ENCODE data around the gene ACCSL.

The ACCSL gene

DNA sequence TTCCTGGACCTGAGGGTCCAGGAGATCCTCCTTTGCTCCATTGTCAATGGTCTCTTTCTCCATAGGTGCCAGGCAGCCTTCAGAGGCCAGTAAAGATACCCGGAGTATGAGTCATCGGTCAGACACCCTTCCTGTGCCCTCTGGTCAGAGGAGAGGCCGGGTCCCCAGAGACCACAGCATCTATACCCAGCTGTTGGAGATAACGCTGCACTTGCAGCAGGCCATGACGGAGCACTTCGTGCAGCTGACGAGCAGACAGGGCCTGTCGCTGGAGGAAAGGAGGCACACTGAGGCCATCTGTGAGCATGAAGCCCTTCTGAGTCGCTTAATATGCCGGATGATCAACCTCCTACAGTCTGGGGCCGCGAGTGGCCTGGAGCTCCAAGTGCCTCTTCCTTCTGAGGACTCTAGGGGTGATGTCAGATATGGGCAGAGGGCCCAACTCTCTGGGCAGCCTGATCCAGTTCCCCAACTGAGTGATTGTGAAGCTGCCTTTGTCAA lies at the start of gene ACCSL:
Gene ACCSL, plus strand, starts transcription at position 51 of the 501 bp plus-strand sequence. Its CDS starts 56 bp downstream, at position 107.
- no peak for DNase-seq

DNA sequence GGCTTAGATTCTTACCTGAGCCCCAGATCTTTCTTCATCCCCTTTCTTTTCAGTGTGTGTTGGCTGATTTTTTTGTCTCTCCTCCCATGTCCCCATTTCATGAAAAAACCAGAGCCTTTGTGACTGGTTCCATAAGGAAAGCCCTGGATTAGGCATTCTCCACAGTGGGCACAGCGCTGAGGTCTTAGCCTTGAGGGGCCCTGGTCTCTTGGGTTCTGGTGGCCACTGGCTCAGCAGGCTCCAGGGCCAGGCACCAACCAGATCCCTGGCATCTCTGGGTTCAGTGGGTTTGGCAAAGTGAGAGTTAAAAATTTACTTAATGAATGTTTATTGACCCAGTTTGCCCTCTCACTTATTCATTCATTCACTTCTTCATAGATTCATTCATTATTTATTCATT lies 49.5 kb upstream of the ACCSL start:
- no peak for DNase-seq

DNA sequence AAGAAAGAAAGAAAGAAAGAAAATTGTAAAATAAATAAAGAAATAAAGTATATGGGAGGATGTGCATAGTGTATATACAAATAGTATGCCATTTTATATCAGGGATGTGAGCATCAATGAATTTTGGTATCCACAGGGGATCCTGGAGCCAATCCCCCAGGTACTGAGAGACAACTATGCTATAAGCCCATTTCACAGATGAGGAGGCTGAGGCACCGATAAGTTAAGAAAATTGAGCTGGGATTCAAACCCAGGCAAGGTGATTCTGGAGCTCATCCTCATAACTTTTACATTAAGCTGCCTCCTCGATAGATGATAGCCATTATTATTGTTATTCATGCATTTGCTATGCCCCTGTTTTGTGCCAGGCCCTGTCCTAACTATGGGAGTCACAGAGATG lies 47.0 kb upstream of the ACCSL start:
- no peak for DNase-seq

DNA sequence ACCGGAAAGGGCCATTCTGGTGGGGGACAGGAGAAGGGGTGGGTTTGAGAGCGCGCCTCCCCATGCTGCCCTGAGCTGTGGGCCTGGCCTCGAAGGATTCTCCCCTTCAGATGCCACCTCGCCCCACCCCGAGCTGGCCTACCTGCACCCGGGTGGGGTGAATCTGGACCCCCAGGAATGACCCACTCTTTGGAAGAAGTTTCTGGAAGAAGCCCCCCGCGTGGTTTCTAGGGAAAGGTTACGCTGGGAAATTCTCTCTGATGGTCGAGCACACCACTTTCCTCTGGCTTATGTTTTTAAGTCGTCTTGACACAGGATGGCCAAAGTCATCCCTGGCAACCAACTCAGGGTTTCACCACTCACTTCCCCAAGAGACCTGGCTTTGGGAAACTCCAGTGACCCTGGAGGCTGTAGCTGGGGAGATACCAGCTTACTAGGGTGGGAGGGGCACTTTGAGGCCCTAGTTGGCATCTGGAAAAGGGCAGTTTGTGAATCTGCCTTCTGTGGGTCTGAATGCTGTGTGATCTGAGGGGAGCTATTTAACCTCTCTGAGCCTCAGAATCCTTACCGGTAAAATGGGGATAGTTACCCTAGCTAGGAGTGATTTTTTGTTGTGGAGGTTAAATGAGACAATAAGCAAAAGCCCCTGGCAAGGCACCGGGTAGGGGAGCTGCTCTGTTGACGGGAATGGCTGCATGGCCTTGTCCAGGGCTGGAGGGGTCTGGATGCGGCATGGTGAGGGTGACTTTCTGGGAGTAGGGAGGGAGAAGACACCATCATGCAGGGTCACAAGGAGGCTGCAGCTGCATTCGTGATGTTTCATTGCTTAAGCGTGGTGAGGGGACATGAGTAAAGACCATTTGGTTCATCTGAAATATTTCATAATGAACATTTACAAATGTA lies 45.3 kb upstream of the ACCSL start:
- DNase-seq: no peak

DNA sequence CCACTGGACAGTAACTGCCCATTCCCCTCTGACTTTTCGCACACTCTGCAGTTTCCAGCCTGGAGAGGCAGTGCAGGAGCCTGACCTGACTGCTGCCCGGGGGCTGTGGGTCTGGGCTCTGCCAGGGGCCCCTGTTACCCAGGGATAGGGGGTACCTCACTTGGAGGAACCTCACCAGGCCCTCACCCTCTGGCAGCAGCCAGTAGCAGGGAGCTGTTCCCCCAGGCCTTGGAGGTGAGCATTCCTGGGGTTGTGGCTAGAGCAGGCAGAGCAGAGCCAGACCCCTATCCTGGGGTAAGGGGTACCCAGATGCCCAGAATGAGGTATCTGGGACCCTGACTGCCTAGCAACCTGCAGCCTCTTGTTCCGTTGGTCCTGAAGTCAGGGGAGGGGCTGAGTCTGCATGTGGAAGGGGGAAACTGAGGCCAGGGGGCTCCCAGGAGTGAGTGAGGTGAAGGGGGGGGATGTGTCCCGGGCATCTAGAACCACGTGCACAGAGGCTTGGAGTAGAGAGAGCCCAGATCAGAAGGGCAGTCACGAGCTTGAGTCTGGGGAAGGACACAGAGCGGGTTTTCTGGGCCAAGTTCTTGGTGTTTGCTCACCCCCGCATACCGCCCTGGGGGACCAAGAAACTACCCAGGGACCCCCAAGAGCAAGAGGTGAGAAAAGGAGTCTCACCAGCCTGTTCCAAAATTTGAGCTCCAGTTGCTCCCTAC lies 43.9 kb upstream of the ACCSL start:
- DNase-seq: no peak

DNA sequence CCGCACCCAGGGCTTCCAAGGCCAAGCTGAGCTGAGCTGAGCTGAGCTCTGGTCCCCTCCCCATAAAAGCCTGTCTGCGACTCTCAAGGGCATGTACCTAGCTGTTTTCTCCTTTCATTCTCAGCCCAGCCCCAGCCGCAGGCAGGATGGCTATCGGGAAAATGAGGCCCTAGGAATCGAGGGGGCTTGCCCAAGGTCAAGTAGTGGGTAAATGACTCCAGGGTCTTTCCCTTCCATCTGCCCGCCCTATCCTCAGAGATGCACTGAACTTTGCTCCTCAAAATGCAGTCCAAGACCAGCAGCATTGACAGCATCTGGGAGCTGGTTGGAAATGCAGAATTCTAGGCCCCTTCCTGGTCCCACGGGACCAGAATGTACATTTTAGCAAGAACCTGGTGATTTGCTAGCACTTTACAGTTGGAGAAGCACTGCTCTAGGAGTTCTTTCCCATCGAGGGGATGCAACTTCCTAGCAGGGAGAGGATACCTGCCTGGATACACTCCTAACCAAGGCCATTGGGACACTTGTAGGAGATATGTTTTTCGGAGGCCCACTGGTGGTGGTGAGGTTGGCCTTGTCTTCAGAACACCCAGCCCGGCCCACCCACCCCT lies 43.2 kb upstream of the ACCSL start:
- DNase-seq: no peak

DNA sequence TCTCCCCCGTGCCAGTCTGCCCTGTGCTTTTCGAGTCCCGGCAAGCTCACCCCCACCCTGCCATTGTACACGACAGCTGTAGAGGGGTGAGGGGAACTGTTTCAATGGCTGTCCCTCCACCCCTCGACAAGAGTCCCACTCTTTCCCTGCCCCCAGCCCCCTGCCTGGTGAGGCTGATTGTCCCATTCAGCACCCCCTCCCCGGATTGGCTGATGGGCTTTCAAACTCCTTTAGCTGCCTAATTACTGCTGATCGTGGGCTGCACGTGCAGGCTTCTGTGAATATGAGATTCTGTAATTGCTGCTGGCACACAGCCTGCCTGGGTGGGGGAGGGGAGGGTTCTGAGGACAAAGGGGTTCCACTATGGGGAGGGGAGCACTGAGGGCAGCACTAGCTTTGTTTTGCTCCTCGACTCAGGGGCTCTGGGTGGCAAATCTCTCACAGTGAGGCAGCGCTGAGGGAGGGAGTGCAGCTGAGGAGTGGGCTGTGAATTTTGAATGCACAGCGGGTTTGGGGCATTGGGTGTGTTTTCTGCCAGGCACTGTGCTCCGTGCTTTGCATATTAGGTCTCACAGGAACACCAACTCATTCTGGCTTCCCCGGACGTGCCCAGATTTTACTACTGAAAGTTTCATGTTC lies 42.6 kb upstream of the ACCSL start:
- no peak for DNase-seq

DNA sequence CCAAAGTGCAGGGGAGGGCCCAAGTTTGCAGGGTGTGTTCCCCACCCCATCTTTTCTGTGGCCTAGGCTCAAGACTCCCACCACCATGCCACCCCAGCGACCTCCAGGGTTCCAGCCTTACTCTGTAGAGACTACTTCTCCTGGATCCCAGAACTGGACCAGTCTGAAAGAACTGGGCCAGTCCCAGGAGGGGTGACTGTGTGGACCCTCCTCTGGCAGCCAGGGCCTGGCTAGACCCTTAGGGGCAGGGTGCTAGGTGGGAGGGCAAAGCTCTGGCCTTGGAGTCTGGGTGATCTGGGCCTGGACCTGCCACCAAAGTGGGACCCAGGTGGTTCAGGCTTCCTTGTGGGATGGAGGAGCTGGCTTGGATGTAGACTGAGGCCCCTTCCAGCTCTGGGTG lies 41.8 kb upstream of the ACCSL start:
- DNase-seq: no peak

DNA sequence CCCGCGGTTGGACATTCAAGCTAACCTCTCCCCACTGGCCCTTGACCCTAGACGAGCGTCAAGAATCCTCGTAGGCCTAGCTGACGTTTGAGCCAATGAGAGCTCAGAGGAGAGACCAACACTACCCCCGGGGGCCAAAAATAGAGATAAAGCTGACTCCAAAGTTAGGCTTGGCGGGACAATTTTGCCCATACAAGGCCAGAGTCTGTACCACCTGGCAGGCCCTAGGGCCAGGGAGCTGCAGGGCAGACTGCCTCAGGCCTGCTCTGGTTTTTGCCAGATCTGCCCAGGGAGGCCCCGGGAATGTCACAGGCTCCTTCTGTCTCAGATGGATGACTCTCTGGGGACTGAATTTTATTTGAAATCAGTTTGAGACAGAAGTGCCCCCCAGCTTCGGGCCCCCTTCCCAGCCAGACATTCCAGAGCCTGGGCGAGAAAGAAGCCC lies 40.8 kb upstream of the ACCSL start:
- no peak for DNase-seq

DNA sequence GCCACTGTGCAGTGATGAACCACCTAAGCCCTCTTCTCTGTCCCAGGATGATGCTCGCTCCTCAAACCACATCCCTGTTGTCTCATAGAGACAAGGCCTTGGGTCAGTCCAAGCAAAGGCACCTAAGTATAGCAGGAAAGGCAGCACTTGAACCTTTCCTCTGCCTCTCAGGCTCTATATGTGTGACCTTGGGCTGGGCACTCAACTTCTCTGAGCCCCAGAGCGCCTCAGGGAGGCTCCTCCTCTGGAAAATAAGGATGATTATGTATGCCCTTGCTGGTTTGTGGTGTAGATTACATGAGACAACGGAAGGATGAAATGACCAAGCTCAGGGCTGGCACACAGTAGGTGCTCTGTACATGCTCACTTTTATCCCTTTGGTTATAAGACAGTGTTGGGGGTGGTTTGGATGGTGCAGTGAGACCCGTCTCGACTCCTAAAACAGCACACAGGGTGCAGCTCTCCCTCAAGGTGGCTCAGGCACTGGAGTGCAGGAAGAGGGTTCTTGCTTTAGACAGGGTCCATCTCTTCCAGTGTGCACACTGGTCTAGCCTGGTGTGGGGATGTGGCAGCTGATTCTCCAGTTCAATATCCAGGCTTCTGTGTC lies 40.2 kb upstream of the ACCSL start:
- DNase-seq: no peak

DNA sequence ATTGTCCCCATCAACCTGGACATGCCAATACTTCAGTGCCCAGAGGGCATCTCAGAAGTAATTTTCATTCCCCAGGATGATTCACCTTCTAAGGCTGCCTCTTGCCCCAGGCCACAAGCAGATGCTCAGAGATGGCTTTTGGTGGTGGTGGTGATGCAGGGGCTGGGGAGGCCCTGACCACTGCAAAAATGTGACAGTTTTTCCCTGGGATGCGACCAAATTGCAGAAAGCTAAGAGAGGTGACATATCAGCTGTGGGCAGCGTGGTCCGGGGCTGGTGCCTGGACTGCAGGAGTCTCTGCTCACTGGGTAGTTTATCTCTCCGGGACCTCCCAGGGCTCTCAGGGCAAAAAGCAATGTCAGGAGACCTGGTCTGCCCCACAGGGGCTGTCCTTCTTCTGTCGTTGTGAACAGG lies 39.7 kb upstream of the ACCSL start:
- DNase-seq: no peak

DNA sequence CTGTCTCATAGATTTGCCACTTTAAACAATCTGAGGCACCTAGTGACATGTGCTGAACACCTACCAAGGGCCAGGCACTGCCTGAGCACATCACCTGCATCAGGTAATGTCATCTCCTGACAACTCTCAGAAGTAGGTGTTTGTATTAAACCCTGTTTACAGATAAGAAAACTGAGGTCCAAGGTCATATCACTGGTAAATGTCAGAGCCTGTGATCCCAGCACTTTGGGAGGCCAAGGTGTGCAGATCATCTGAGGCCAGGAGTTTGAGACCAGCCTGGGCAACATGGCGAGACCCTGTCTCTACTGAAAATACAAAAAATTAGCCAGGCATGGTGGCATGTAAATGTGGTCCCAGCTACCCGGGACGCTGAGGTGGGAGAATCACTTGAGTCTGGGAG lies 39.1 kb upstream of the ACCSL start:
- no peak for DNase-seq

DNA sequence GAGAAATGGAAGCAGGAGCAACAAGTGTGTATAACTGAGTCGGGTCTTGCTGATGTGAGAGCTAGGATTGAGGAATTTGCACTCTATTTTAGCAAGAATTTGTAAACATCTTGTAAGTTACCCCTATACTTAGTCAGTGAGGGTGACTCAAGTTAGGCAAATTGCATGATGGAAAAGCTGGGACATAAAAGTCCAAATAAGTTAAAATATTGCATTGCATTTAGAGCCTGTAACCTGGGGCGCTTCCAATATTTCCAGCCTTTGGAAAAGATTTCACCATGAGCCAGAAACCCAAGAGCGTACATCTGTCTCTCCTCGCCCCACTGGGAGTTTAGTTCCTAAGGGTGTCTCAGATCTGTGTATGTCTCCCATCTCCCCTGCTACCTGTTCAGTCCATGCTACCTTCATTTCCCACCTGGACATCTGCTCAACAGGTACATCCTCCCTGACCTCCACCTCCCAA lies 37.0 kb upstream of the ACCSL start:
- DNase-seq: no peak

DNA sequence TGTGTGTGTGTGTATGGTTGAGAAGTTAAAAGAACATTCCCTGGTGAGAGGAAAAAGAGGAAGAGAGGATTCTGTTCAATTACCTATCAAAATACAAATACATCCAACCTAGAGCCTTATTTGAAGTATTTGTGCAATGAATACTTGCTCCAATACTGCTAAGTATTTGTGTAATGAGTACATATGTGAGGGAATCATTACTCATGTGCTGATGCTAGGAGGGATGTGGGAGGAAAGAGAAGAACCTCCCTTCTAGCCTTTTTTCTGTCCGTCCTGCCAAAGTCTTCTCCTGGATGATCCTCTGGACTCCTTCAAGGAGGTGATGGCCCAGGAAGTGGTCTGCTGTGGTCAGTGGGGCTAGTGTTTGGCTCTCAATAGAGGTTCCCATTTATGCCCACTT lies 36.0 kb upstream of the ACCSL start:
- no peak for DNase-seq

DNA sequence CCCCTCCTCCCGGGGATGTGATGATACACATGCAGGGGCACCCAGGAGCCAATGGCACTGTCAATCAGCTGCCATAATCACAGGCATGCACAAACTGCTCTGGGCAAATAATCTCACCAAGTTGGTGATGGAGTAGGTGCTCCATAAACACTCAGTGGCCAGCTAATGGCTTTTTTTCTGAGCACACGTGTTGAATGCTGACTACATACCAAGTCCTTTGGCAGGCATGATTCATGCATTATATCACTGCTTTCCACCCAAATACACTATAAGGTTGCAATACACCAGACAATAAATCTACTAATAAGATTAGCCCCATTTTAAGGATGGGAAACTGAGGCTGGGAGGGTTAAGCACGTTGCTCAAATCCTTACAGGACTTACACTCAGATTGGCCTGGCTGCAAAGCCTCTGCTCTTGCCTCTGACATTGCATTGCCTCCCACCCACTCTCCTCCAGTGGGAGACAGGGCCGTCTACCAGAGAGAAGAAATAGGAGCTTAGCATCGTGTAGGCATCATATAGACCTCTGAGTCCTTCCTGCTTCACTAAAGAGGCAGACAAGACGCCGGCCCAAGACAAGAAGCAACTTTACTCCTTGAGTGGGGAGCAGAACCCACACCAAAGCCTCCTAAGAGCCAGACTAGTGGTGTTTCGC lies 32.7 kb upstream of the ACCSL start:
- DNase-seq: no peak

DNA sequence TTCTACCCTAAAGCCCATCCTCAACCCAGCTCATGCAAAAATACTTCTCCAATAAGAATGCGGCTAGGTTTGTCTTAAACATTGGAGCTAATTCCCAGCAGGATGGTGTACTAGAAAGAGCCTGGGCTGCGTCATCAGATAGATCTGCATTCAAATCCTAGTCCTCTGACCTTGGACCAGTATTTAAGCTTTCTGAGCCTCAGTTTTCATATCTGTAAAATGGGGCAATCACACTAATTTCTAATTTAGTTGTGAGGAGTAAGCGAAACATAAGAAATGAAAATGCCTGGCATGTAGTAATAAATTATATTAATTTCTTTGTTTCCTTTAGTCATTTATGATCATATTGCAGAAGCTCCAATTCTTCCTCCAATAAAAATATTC lies 32.2 kb upstream of the ACCSL start:
- DNase-seq: no peak

DNA sequence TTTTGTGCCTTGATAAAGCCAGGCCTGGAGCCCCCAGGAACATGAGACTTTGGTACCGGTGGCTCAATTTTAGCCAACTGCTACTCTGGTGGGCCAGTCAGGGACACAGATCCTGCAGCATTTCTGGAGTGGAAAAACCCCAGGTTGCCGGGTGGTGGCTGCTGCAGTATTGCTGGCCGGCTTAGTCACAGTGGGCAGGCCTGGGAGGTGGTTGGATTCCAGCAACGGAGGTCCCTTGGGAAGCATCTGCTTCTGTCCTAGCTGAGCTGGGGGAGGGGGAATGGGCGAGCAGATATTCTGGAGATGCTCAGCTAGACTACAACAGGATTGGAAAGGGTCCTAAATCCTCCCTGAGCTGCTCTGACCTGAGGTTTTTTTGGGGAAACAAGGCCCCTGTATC lies 31.6 kb upstream of the ACCSL start:
- DNase-seq: peak in 1 of 2 experiments; percentile 37

DNA sequence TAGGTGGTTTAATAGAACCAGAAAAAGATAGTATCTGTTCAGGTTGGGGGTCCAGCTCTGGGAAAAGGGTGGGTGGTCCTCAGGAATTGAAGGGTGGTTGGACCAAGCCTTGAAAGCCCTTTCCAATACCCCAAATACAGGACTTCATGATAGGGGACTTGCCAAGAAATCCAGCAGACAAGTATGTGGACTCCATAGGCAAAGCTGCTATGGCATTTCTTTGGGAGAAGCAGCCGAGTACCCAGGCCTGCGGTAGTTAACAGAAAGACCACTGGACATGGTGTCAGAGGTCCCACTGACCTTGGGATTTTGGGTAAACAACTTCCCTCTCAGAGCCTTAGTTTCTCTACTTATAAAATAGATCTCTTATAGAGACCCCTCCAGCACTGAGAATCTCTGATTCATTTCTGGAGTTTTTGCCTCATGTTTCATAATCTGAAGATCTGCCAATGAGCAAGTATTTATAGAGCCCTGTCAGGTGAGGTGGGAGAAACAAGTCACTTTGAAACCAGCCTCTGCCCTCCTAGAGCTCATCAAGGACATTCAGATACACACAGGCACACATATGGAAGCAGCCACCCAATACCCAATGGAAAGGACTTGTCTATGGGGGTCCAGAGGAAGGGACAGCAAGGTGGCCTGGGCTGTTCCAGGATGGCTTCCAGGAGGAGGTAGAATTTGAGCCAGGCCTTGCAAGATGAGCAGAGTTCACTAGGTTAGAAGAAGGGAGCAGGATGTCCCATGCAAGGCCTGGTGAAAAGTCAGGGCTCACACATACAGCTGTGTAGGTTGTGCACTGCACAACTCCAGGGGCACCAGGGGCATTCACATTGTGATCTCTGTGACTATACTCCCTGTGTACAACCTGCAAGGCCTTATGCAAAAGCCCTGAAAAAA lies 31.0 kb upstream of the ACCSL start:
- DNase-seq: no peak

DNA sequence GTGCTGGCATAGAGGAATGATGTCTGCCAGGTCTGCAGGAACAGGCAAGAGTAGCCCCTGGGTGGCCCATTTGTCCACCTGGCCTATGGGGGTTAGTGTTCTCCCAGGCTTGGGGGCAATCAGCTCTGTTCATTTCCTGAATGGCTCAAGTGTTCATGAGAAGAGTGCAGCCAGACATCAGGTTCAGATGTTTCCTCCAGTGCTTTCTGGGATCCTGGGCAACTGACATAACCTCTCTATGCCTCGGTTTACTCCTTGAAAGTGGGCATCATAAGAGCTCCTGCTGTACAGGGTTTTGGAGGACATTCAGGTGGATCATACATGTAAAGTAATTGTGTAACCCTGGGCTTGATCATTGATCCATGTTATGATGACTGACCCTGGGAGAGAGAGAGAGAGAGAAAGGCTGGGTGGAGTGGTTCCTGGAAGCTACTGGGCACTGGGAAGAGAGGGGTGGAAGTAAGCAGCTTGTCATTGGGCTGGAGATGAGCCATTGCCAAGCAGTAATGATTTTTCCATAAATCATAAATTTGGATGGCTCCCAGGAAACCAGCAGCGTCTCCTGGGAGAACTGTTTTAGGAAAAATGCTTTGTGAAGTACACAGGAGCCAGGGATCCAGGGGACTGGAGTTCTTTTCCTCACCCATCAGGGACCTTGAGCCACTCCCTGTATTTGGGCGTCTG lies 30.2 kb upstream of the ACCSL start:
- DNase-seq: peak; percentile 74 to 89

DNA sequence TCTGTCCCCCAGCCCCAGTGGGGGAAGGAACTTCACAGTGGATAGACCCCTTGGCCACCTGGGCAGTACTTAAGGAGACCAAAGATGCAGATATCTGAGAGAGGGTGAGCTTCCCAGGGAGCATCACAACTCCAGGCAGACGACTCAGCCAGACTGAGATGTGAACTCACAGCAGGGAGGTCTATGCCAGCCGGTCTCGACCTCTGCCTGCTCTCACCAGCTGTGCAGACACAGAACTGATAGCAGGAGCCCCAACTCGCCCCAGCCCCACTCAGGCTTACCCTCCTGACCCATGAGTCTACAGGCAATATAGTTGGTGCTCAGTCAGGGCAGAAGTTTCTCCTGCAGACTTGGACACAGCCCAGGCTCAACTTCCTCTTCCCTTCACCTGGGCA lies 29.7 kb upstream of the ACCSL start:
- peak; percentile 64 to 67 for DNase-seq
